Mesenchymal stem cell (in vitro differentiated cells and primary cell): ENCODE measurements around the gene DYNC2H1. TPM values are rescaled to one million over a fixed set of nuclear protein-coding genes. Genes with fewer than 3 reads are reported as not detected.

Experiments
- DNase-seq: peaks from one replicate; pipeline ENCODE4 v3.0.0-alpha.2; 2013
- H2AFZ ChIP-seq: one replicate; pipeline ENCODE4 v1.6.1; 2013; ENCODE audit warnings: low read depth, mild to moderate bottlenecking, control low read depth, inconsistent platforms, low read length, moderate library complexity
- H2AK5ac ChIP-seq: 2 replicates; pipeline ENCODE4 v1.6.1; 2013; ENCODE audit warnings: low read length, moderate library complexity, mild to moderate bottlenecking, inconsistent platforms; ENCODE audit not compliant: severe bottlenecking
- H2BK120ac ChIP-seq: one replicate; pipeline ENCODE4 v1.6.1; 2013; ENCODE audit warnings: low read depth, mild to moderate bottlenecking, inconsistent platforms, low read length, moderate library complexity
- H2BK12ac ChIP-seq, 2 experiments: one replicate each; pipeline ENCODE4 v1.6.1; 2013; ENCODE audit warnings: inconsistent platforms in 2 of 2, low read length in 2 of 2, mild to moderate bottlenecking in 2 of 2, moderate library complexity in 2 of 2, control low read depth in 1 of 2
- H2BK15ac ChIP-seq: one replicate; pipeline ENCODE4 v1.6.1; 2013; ENCODE audit warnings: mild to moderate bottlenecking, low read depth, inconsistent platforms; ENCODE audit not compliant: poor library complexity, severe bottlenecking
- H2BK5ac ChIP-seq: 2 replicates; pipeline ENCODE4 v1.6.1; 2013; ENCODE audit warnings: low read depth, mild to moderate bottlenecking, low read length, control low read depth, inconsistent platforms; ENCODE audit not compliant: poor library complexity, severe bottlenecking
- H3K14ac ChIP-seq, 2 experiments: one replicate each; pipeline ENCODE4 v1.6.1; 2013; ENCODE audit warnings: inconsistent platforms in 2 of 2, low read length in 2 of 2, control low read depth in 1 of 2, mild to moderate bottlenecking in 1 of 2, moderate library complexity in 1 of 2
- H3K18ac ChIP-seq, 2 experiments: one replicate each; pipeline ENCODE4 v1.6.1; 2013; ENCODE audit warnings: inconsistent platforms in 2 of 2, low read length in 2 of 2, control low read depth in 1 of 2, low read depth in 1 of 2, mild to moderate bottlenecking in 1 of 2
- H3K23ac ChIP-seq, 2 experiments: one replicate each; pipeline ENCODE4 v1.6.1; 2013; ENCODE audit warnings: inconsistent platforms in 2 of 2, low read length in 2 of 2, mild to moderate bottlenecking in 2 of 2, moderate library complexity in 2 of 2, control low read depth in 1 of 2
- H3K27ac ChIP-seq: 2 replicates; pipeline ENCODE4 v1.5.1; 2013; ENCODE audit warnings: mild to moderate bottlenecking, moderate library complexity, low read length, control low read depth, inconsistent platforms; ENCODE audit not compliant: poor library complexity, severe bottlenecking
- H3K27me3 ChIP-seq, 2 experiments: 2 replicates each; pipeline versions ENCODE4 v1.6.1 to v1.7.0; 2013; ENCODE audit warnings: low read length in 2 of 2, mild to moderate bottlenecking in 2 of 2, moderate library complexity in 2 of 2, control low read depth in 1 of 2, inconsistent platforms in 1 of 2; ENCODE audit not compliant: control insufficient read depth in 1 of 2, insufficient read depth in 1 of 2
- H3K36me3 ChIP-seq, 2 experiments: 2 replicates each; pipeline versions ENCODE4 v1.6.1 to v1.7.0; 2013; ENCODE audit warnings: low read length in 2 of 2, control low read depth in 1 of 2, inconsistent platforms in 1 of 2, low read depth in 1 of 2, mild to moderate bottlenecking in 1 of 2; ENCODE audit not compliant: insufficient read depth in 2 of 2, control insufficient read depth in 1 of 2
- H3K4ac ChIP-seq, 2 experiments: one replicate each; pipeline ENCODE4 v1.6.1; 2013; ENCODE audit warnings: inconsistent platforms in 2 of 2, low read length in 2 of 2, mild to moderate bottlenecking in 2 of 2, moderate library complexity in 2 of 2, control low read depth in 1 of 2, low read depth in 1 of 2
- H3K4me1 ChIP-seq: 2 replicates; pipeline ENCODE4 v1.6.1; 2013; ENCODE audit warnings: low read depth, low read length, control low read depth; ENCODE audit not compliant: control insufficient read depth, insufficient read depth
- H3K4me2 ChIP-seq: 2 replicates; pipeline ENCODE4 v1.6.1; 2013; ENCODE audit warnings: low read length, mild to moderate bottlenecking, inconsistent platforms; ENCODE audit not compliant: poor library complexity, severe bottlenecking
- H3K4me3 ChIP-seq, 2 experiments: 2 replicates each; pipeline versions ENCODE4 v1.5.1 to v1.7.0; 2013; ENCODE audit warnings: low read length in 2 of 2, mild to moderate bottlenecking in 2 of 2, control low read depth in 1 of 2, low read depth in 1 of 2; ENCODE audit not compliant: insufficient read depth in 1 of 2
- H3K79me1 ChIP-seq: replicated peaks from 2 replicates; pipeline ENCODE4 v1.6.1; 2013; ENCODE audit warnings: mild to moderate bottlenecking, control low read depth, low read length, inconsistent platforms; ENCODE audit not compliant: poor library complexity, severe bottlenecking
- H3K9ac ChIP-seq: 2 replicates; pipeline ENCODE4 v1.7.0; 2013; ENCODE audit warnings: mild to moderate bottlenecking, low read length, moderate library complexity
- H3K9me3 ChIP-seq: 2 replicates; pipeline ENCODE4 v1.7.0; 2013; ENCODE audit warnings: mild to moderate bottlenecking, low read length; ENCODE audit not compliant: control insufficient read depth
- H4K8ac ChIP-seq: one replicate; pipeline ENCODE4 v1.6.1; 2013; ENCODE audit warnings: inconsistent platforms, mild to moderate bottlenecking, low read length, moderate library complexity
- H4K91ac ChIP-seq: one replicate; pipeline ENCODE4 v1.6.1; 2013; ENCODE audit warnings: mild to moderate bottlenecking, low read length, inconsistent platforms
- WGBS: methylation state at CpG from one replicate; pipeline ENCODE4 v1.1.7; 2013; ENCODE audit warnings: mixed read lengths; 5-methylcytosine and 5-hydroxymethylcytosine counted together
- small RNA-seq: library from polyadenylated mRNA; stranded (forward); fragments of <200 nt; extraction: miRNeasy Mini kit (QIAGEN cat#:217004); gene quantifications from one replicate; pipeline ENCODE3, GENCODE V24; 2013; ENCODE audit warnings: low read depth

DYNC2H1 gene

GRCh38 chr11:103528046-103528445, 418.8 kb downstream of the DYNC2H1 start:
- Histone ChIP-seq H2BK12ac (no peak overlapping the region), H3K9ac (no peak overlapping the region), H2AFZ (no peak overlapping the region), H3K27me3 (no peaks in the 10 kb centered on the region), H3K23ac (no peak overlapping the region), H3K18ac (no peak overlapping the region), H3K4me1 (peaks cover 3% of the 10 kb centered on the region), H4K91ac (no peak overlapping the region), H4K8ac (no peak overlapping the region), H3K4ac (no peak overlapping the region), H3K9me3 (no peaks in the 10 kb centered on the region), H3K4me2 (no peak overlapping the region), H3K79me1 (no peaks in the 10 kb centered on the region), H2BK15ac (no peak overlapping the region), H2BK120ac (no peak overlapping the region), H2AK5ac (no peak overlapping the region), H3K4me3 (no peak overlapping the region), H3K27ac (no peak overlapping the region), H3K36me3 (no peaks in the 10 kb centered on the region), H3K14ac (no peak overlapping the region), H2BK5ac (no peak overlapping the region)
- peak; percentile 24 for DNase-seq
- WGBS = 67% methylated on average over 1 of the region's 3 CpGs

GRCh38 chr11:103528596-103528995, 419.4 kb downstream of the DYNC2H1 start:
- no peaks in the 10 kb centered on the region for H3K36me3 ChIP-seq

GRCh38 chr11:103529181-103529684, 420.0 kb downstream of the DYNC2H1 start:
- H3K4ac ChIP-seq = no peak overlapping the region
- H3K4me2 ChIP-seq = no peak overlapping the region
- H3K79me1 ChIP-seq = no peaks in the 10 kb centered on the region
- WGBS = 0% methylated on average over 2 of the region's 4 CpGs
- peaks cover 3% of the 10 kb centered on the region for H3K4me1 ChIP-seq
- no peak overlapping the region for H3K9ac ChIP-seq
- no peak overlapping the region for H4K8ac ChIP-seq
- no peak overlapping the region for H4K91ac ChIP-seq
- no peak overlapping the region for H3K4me3 ChIP-seq
- no peak overlapping the region for H2BK15ac ChIP-seq
- no peaks in the 10 kb centered on the region for H3K36me3 ChIP-seq
- no peak overlapping the region for H2BK120ac ChIP-seq
- H3K23ac ChIP-seq = no peak overlapping the region
- no peak overlapping the region for H2BK5ac ChIP-seq
- H3K18ac ChIP-seq = no peak overlapping the region
- H2BK12ac ChIP-seq = peak overlapping the region in 1 of 2 experiments; percentile 59
- no peak overlapping the region for H2AFZ ChIP-seq
- DNase-seq = peak; percentile 89
- H3K27ac ChIP-seq = peak overlapping the region; percentile 15
- no peak overlapping the region for H2AK5ac ChIP-seq
- H3K9me3 ChIP-seq = no peaks in the 10 kb centered on the region
- no peaks in the 10 kb centered on the region for H3K27me3 ChIP-seq
- no peak overlapping the region for H3K14ac ChIP-seq

More at GRCh38 chr11:103528596-103528995, 419.4 kb downstream of the DYNC2H1 start:
- Histone ChIP-seq H2BK5ac (no peak overlapping the region), H3K4me1 (peaks cover 3% of the 10 kb centered on the region), H2AK5ac (no peak overlapping the region), H2BK15ac (no peak overlapping the region), H3K18ac (no peak overlapping the region), H3K27ac (no peak overlapping the region), H4K91ac (no peak overlapping the region), H3K14ac (no peak overlapping the region), H3K79me1 (no peaks in the 10 kb centered on the region), H3K4me2 (no peak overlapping the region), H3K9me3 (no peaks in the 10 kb centered on the region), H3K4me3 (no peak overlapping the region), H3K4ac (no peak overlapping the region), H2BK120ac (no peak overlapping the region), H2AFZ (no peak overlapping the region), H3K9ac (no peak overlapping the region), H3K23ac (no peak overlapping the region), H2BK12ac (no peak overlapping the region), H3K27me3 (no peaks in the 10 kb centered on the region), H4K8ac (no peak overlapping the region)
- 31% methylated on average over 2 of the region's 2 CpGs for WGBS
- DNase-seq = peak; percentile 51

Small RNA genes lying within 50 kb of the gene (small RNA-seq; reads per million reads assigned to genes)
- gene AP003461.1 = not detected
